Large intestine (tissue), 3 donors: ENCODE results near the gene ALDH1A2. TPM values are rescaled to one million over a fixed set of nuclear protein-coding genes. Genes with fewer than 3 reads are reported as not detected.
"Not testable (repeated sequence)": the region's sequence is repeated elsewhere in the genome, so short reads cannot be mapped to it uniquely, and the experiment has no call there.

ENCODE experiments used
- DNase-seq, 2 donors: peaks; one replicate each; pipeline versions ENCODE4 v3.0.0 to v3.0.0-alpha.2; 2013
- H3K27ac ChIP-seq: one replicate; pipeline ENCODE4 v1.5.1; 2013; ENCODE audit warnings: low read length
- H3K27me3 ChIP-seq: 2 replicates; pipeline ENCODE4 v1.6.1; 2013; ENCODE audit warnings: low read length; ENCODE audit not compliant: control insufficient read depth, insufficient read depth
- H3K36me3 ChIP-seq: 2 replicates; pipeline ENCODE4 v1.6.1; 2013; ENCODE audit warnings: low read length; ENCODE audit not compliant: control insufficient read depth, insufficient read depth
- H3K4me1 ChIP-seq: one replicate; pipeline ENCODE4 v1.6.1; 2013; ENCODE audit warnings: low read length; ENCODE audit not compliant: control insufficient read depth, insufficient read depth
- H3K4me3 ChIP-seq: one replicate; pipeline ENCODE4 v1.5.1; 2013; ENCODE audit warnings: low read length
- H3K9me3 ChIP-seq: one replicate; pipeline ENCODE4 v1.6.1; 2013; ENCODE audit warnings: mild to moderate bottlenecking, low read depth, low read length, moderate library complexity; ENCODE audit not compliant: control insufficient read depth
- WGBS: methylation state at CpG from one replicate; pipeline ENCODE4 v1.1.5; 2013; ENCODE audit warnings: low lambda C conversion rate; ENCODE audit not compliant: insufficient coverage; 5-methylcytosine and 5-hydroxymethylcytosine counted together
- polyA plus RNA-seq: library from polyadenylated mRNA; unstranded; fragments of 120-200 nt; gene quantifications from one replicate; pipeline ENCODE4 v1.2.1, GENCODE V29; 2013

The ALDH1A2 gene
- polyA plus RNA-seq, 1 donor = 13.7 TPM

GRCh38 chr15:58096529-58097084 lies 31.1 kb upstream of the ALDH1A2 start:
- Histone ChIP-seq H3K27me3 (peaks cover 2% of the 10 kb centered on the region), H3K4me3 (no peak overlapping the region), H3K4me1 (no peaks in the 10 kb centered on the region), H3K9me3 (no peaks in the 10 kb centered on the region), H3K27ac (no peak overlapping the region), H3K36me3 (no peaks in the 10 kb centered on the region)
- no peak for DNase-seq
- WGBS = 100% methylated on average over 1 of the region's 6 CpGs

DNA sequence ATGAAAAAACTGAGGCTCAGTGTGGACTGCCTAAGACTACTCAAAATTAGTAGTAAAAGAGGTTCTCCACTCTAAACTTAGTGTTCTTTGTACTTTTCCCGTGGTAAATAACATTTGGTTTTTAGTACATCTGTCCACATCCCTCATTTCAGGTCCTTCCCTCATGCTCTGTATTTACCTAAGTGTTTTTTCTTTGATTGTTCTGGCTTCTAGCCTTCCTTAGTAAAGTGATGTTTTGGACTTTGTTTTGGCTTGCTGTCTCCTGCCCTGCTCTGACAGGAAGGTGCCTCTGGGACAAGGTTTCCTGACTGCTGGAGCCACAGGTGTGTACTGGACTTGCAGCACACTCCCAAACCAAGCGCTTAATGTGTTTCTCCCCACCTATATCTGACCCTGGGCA lies 29.9 kb upstream of the ALDH1A2 start:
- H3K27ac ChIP-seq = no peak overlapping the region
- no peak for DNase-seq
- H3K9me3 ChIP-seq = no peaks in the 10 kb centered on the region
- H3K36me3 ChIP-seq = no peaks in the 10 kb centered on the region
- no peaks in the 10 kb centered on the region for H3K4me1 ChIP-seq
- H3K4me3 ChIP-seq = no peak overlapping the region
- peaks cover 2% of the 10 kb centered on the region for H3K27me3 ChIP-seq
- WGBS = 63% methylated on average over 1 of the region's 2 CpGs

GRCh38 chr15:58087871-58088270 lies 22.4 kb upstream of the ALDH1A2 start:
- no peaks in the 10 kb centered on the region for H3K36me3 ChIP-seq
- no CpG with 5 or more reads among the region's 2 CpGs for WGBS
- no peaks in the 10 kb centered on the region for H3K9me3 ChIP-seq
- H3K4me1 ChIP-seq = no peaks in the 10 kb centered on the region
- H3K4me3 ChIP-seq = no peak overlapping the region
- H3K27me3 ChIP-seq = peaks cover 2% of the 10 kb centered on the region
- no peak overlapping the region for H3K27ac ChIP-seq
- no peak for DNase-seq

- no peaks in the 10 kb centered on the region for H3K9me3 ChIP-seq
- H3K4me3 ChIP-seq = no peak overlapping the region
- H3K27ac ChIP-seq = no peak overlapping the region
- no peaks in the 10 kb centered on the region for H3K27me3 ChIP-seq
- no peaks in the 10 kb centered on the region for H3K36me3 ChIP-seq
- 75% methylated on average over 2 of the region's 2 CpGs for WGBS
- no peaks in the 10 kb centered on the region for H3K4me1 ChIP-seq
- DNase-seq = no peak
Observed at GRCh38 chr15:58086491-58086890, 21.0 kb upstream of the ALDH1A2 start.

DNA sequence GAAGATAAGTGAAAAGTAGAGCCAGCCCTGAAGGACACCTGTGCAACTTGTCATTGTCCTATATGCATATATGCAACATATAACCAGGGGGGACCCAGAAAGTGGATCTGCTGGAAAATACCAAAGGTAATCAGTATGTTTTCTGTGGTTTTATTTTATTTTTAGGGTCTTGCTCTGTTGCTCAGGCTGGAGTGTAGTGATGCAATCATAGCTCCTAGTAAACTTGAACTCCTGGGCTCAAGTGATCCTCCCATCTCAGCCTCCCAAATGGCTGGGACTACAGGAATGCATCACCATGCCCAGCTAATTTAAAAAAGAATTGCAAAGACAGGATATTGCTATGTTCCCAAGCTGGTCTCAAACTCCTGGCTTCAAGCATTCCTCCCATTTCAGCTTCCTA lies 18.0 kb upstream of the ALDH1A2 start:
- DNase-seq = no peak
- H3K27me3 ChIP-seq = peaks cover 1% of the 10 kb centered on the region
- no peak overlapping the region for H3K27ac ChIP-seq
- H3K9me3 ChIP-seq = no peaks in the 10 kb centered on the region
- H3K4me3 ChIP-seq = no peak overlapping the region
- H3K4me1 ChIP-seq = no peaks in the 10 kb centered on the region
- no peaks in the 10 kb centered on the region for H3K36me3 ChIP-seq

DNA sequence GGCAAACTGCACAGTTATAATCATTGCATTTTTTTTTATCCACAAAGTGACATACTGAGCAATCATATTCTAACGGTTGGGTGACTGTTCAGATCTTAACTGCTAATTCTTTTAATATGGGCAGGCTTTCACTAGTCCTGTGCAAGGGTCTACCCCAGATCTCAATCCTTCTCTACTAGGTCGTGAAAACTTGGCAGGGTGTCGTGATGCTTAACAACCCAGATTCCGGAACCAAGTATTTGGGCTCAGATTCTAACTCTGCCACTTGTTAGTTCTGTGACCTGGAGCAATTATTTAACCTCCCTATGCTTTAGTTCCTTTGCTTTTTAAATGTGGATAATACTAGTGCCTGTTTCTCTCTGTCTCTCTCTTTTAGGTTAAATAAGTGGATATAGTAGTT lies 16.4 kb upstream of the ALDH1A2 start:
- DNase-seq = no peak
- WGBS = 100% methylated on average over 1 of the region's 4 CpGs
- Histone ChIP-seq H3K27me3 (peaks cover 2% of the 10 kb centered on the region), H3K36me3 (no peaks in the 10 kb centered on the region), H3K27ac (no peak overlapping the region), H3K9me3 (no peaks in the 10 kb centered on the region), H3K4me3 (no peak overlapping the region), H3K4me1 (no peaks in the 10 kb centered on the region)

GRCh38 chr15:58081456-58081855 lies 15.9 kb upstream of the ALDH1A2 start:
- 90% methylated on average over 1 of the region's 1 CpG for WGBS
- Histone ChIP-seq H3K9me3 (no peaks in the 10 kb centered on the region), H3K4me1 (no peaks in the 10 kb centered on the region), H3K27ac (no peak overlapping the region), H3K36me3 (no peaks in the 10 kb centered on the region), H3K27me3 (peaks cover 2% of the 10 kb centered on the region), H3K4me3 (no peak overlapping the region)
- no peak for DNase-seq

- WGBS = no CpG with 5 or more reads among the region's 5 CpGs
- H3K4me1 ChIP-seq, DNase-seq, H3K36me3 ChIP-seq, H3K27me3 ChIP-seq, H3K27ac ChIP-seq, H3K4me3 ChIP-seq, H3K9me3 ChIP-seq: not testable (repeated sequence)
Observed at GRCh38 chr15:58080959-58081358, 15.4 kb upstream of the ALDH1A2 start.

GRCh38 chr15:58080398-58080797 lies 14.9 kb upstream of the ALDH1A2 start:
- Histone ChIP-seq H3K4me1 (no peaks in the 10 kb centered on the region), H3K36me3 (no peaks in the 10 kb centered on the region), H3K9me3 (no peaks in the 10 kb centered on the region), H3K27ac (no peak overlapping the region), H3K4me3 (no peak overlapping the region), H3K27me3 (peaks cover 2% of the 10 kb centered on the region)
- DNase-seq = no peak
- 20% methylated on average over 2 of the region's 8 CpGs for WGBS

DNA sequence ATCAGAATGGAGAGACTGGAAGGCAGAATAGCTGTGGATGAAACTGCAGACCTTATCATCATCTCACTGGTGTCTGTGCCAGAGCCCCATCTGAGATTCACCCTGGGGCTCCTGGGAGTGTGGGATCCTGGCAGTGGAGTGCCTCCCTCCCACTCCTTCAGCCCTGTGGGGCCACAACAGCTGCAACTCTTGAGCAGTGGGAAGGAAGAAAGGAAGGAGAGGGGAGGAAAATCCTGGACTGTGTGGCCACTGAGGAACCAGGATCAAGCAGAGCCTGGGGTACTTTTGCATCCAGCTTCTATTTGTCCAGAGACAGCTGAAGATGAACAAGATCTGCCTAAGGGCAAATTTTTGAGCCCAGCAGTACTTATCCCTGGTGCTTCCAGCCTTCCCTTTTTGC lies 13.1 kb upstream of the ALDH1A2 start:
- Histone ChIP-seq H3K36me3 (no peaks in the 10 kb centered on the region), H3K4me3 (no peak overlapping the region)
- DNase-seq = no peak

DNA sequence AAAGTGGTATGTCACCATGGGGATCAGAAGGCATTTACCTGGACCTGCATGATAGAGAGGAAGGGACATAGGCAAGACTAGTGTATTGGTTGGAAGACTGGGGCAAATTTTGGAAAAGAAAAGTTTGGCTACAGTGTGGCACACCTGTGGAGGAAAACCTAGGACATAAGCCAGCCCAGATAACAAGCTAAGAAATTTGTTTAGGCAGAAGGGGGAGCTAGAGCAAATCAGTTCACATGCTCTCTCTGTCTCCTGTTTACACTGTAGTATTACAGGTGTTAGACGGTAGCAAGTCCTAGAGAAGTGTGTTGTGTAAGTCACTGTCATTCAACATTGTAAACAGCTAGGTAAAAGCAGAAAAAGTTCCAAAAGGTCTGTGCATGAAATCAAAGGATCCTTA lies 11.9 kb upstream of the ALDH1A2 start:
- no peaks in the 10 kb centered on the region for H3K36me3 ChIP-seq
- no CpG with 5 or more reads among the region's 1 CpG for WGBS
- peaks cover 10% of the 10 kb centered on the region for H3K27me3 ChIP-seq
- DNase-seq = peak in 1 of 2 donors; percentile 17
- no peaks in the 10 kb centered on the region for H3K9me3 ChIP-seq
- no peaks in the 10 kb centered on the region for H3K4me1 ChIP-seq
- H3K27ac ChIP-seq = no peak overlapping the region
- no peak overlapping the region for H3K4me3 ChIP-seq

More for the DNA sequence above, 13.1 kb upstream of the ALDH1A2 start:
- Histone ChIP-seq H3K27ac (no peak overlapping the region), H3K9me3 (no peaks in the 10 kb centered on the region), H3K27me3 (peaks cover 6% of the 10 kb centered on the region), H3K4me1 (no peaks in the 10 kb centered on the region)
